Kidney (tissue), 14 donors: ENCODE measurements around the gene SSBP4. TPM values are rescaled to one million over a fixed set of nuclear protein-coding genes. Genes with fewer than 3 reads are reported as not detected.

Source experiments
- DNase-seq, 5 donors: peaks; one replicate each; pipeline ENCODE4 v3.0.0-alpha.2; 2013 to 2020
- FAIRE-seq: peaks from 2 replicates; lab custom pipeline; 2012; peaks lifted over from hg19 to GRCh38; lab: Jason Lieb, UNC
- H3K27ac ChIP-seq, 2 donors: one replicate each; pipeline ENCODE4 v1.7.0; 2013; ENCODE audit warnings: low read depth in 2 of 2, low read length in 2 of 2, inconsistent platforms in 1 of 2
- H3K27me3 ChIP-seq: one replicate; pipeline ENCODE4 v1.7.1; 2013; ENCODE audit warnings: low read length, inconsistent platforms; ENCODE audit not compliant: control insufficient read depth, insufficient read depth
- H3K36me3 ChIP-seq, 3 donors: one replicate each; pipeline versions ENCODE4 v1.7.0 to v1.7.1; 2013; ENCODE audit warnings: low read length in 3 of 3, control low read depth in 1 of 3, inconsistent platforms in 1 of 3; ENCODE audit not compliant: insufficient read depth in 3 of 3, control insufficient read depth in 2 of 3
- H3K4me1 ChIP-seq, 3 donors: one replicate each; pipeline versions ENCODE4 v1.7.0 to v1.7.1; 2013; ENCODE audit warnings: low read length in 3 of 3, inconsistent platforms in 1 of 3, low read depth in 1 of 3; ENCODE audit not compliant: control insufficient read depth in 2 of 3, insufficient read depth in 2 of 3
- H3K4me3 ChIP-seq, 3 donors: one replicate each; pipeline versions ENCODE4 v1.7.0 to v1.8.1; 2013; ENCODE audit warnings: low read length in 3 of 3, control low read depth in 1 of 3, inconsistent platforms in 1 of 3
- H3K9ac ChIP-seq, 3 donors: one replicate each; pipeline versions ENCODE4 v1.7.0 to v1.7.1; 2013; ENCODE audit warnings: low read length in 3 of 3, control low read depth in 1 of 3, inconsistent platforms in 1 of 3
- H3K9me3 ChIP-seq, 3 donors: one replicate each; pipeline versions ENCODE4 v1.7.0 to v1.7.1; 2013; ENCODE audit warnings: low read length in 3 of 3, control low read depth in 1 of 3, inconsistent platforms in 1 of 3; ENCODE audit not compliant: control insufficient read depth in 2 of 3, insufficient read depth in 1 of 3
- CTCF ChIP-seq: IDR thresholded peaks from 3 replicates; pipeline ENCODE4 v1.5.1; 2012; ENCODE audit warnings: mild to moderate bottlenecking, moderate library complexity, borderline replicate concordance; ENCODE audit not compliant: insufficient read depth; ENCODE audit errors: extremely low read depth
- intact Hi-C: fragments of 100-400 bp; cut with DNase I; formaldehyde crosslinking; loops from one replicate; pipeline ENCODE4 v1.11.1; 2022
- polyA plus RNA-seq: library from polyadenylated mRNA; stranded (reverse); fragments of 350-450 nt; fragmentation: Illumina TruSeq; extraction: RNeasy Lipid Tissue Mini Kit (QIAGEN cat#74804); gene quantifications from one replicate; pipeline ENCODE4 v1.2.3, GENCODE V29; 2014; ENCODE audit warnings: low read depth, low replicate concordance; ENCODE audit not compliant: insufficient read depth
- total RNA-seq: library from RNA; stranded (reverse); fragmentation: NEBNext Ultra II Directional; extraction: Animal tissue kit (Norgen Biotek cat#: 25700); gene quantifications from one replicate; pipeline ENCODE4 v1.2.1, GENCODE V29; 2021
- donor health status: control.
- donor health status: control.
- donor health status: control.
- donor health status: control.
- donor health status: control.
- donor health status: DM: yes; HTN: yes; CAD: no.
- donor health status: Normal renal cell carcinoma (clear cell type).

Gene SSBP4
- total and polyA plus RNA-seq, 2 donors from 2014 or later = 64.9 to 74.9 TPM

GRCh38 chr19:18469069-18469846, 50.1 kb downstream of the SSBP4 start:
- Histone ChIP-seq H3K27me3 (no peaks in the 10 kb centered on the region), H3K4me1 (peaks cover 0 to 58% (median 38%) of the 10 kb centered on the region in 3 donors), H3K9ac (peak overlapping the region in 1 of 3 donors; percentile 44), H3K27ac (peak overlapping the region; percentile 75 to 79), H3K9me3 (no peaks in the 10 kb centered on the region), H3K36me3 (peaks cover 0 to 7% (median 0%) of the 10 kb centered on the region in 3 donors), H3K4me3 (peak overlapping the region in 1 of 3 donors; percentile 13)
- FAIRE-seq = no peak
- peak; percentile 81 to 87 (median 85) for DNase-seq
- intact Hi-C loops = no loop called here
- TF ChIP-seq CTCF = peak; percentile 86

GRCh38 chr19:18470787-18471186, 51.6 kb downstream of the SSBP4 start:
- DNase-seq = no peak
- intact Hi-C loops = no loop called here
- H3K36me3 ChIP-seq = no peaks in the 10 kb centered on the region
- H3K9ac ChIP-seq = no peak overlapping the region
- H3K27me3 ChIP-seq = no peaks in the 10 kb centered on the region
- no peak for TF ChIP-seq CTCF
- peaks cover 0 to 49% (median 30%) of the 10 kb centered on the region in 3 donors for H3K4me1 ChIP-seq
- H3K27ac ChIP-seq = no peak overlapping the region
- FAIRE-seq = no peak
- H3K9me3 ChIP-seq = no peaks in the 10 kb centered on the region
- no peak overlapping the region for H3K4me3 ChIP-seq

GRCh38 chr19:18473003-18473705, 54.0 kb downstream of the SSBP4 start:
- DNase-seq (peak in 1 of 5 donors; percentile 32), FAIRE-seq (no peak)
- H3K9me3 ChIP-seq = no peaks in the 10 kb centered on the region
- TF ChIP-seq CTCF = no peak
- intact Hi-C loops = no loop called here
- no peak overlapping the region for H3K4me3 ChIP-seq
- H3K4me1 ChIP-seq = peaks cover 0 to 45% (median 27%) of the 10 kb centered on the region in 3 donors
- H3K36me3 ChIP-seq = no peaks in the 10 kb centered on the region
- no peak overlapping the region for H3K9ac ChIP-seq
- no peaks in the 10 kb centered on the region for H3K27me3 ChIP-seq
- no peak overlapping the region for H3K27ac ChIP-seq
